ENCODE results near the gene PDE4B.

Gene PDE4B

GRCh38 chr1:66073388-66073787, 280.7 kb downstream of the PDE4B start:
- H3K4me1 ChIP-seq: no peaks in the 10 kb centered on the region
- no peaks in the 10 kb centered on the region for H3K36me3 ChIP-seq
- no peak for DNase-seq
- H3K27me3 ChIP-seq: no peaks in the 10 kb centered on the region
- TF ChIP-seq, protein P1, sequence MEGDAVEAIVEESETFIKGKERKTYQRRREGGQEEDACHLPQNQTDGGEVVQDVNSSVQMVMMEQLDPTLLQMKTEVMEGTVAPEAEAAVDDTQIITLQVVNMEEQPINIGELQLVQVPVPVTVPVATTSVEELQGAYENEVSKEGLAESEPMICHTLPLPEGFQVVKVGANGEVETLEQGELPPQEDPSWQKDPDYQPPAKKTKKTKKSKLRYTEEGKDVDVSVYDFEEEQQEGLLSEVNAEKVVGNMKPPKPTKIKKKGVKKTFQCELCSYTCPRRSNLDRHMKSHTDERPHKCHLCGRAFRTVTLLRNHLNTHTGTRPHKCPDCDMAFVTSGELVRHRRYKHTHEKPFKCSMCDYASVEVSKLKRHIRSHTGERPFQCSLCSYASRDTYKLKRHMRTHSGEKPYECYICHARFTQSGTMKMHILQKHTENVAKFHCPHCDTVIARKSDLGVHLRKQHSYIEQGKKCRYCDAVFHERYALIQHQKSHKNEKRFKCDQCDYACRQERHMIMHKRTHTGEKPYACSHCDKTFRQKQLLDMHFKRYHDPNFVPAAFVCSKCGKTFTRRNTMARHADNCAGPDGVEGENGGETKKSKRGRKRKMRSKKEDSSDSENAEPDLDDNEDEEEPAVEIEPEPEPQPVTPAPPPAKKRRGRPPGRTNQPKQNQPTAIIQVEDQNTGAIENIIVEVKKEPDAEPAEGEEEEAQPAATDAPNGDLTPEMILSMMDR (IDR thresholded peaks at IDR 0.05; ENCODE audit: low read depth, low read length): no peak
- H3K9me3 ChIP-seq: no peaks in the 10 kb centered on the region
- no peak overlapping the region for H3K4me3 ChIP-seq (ENCODE audit: low read depth, low read length)

GRCh38 chr1:66074147-66074546, 281.5 kb downstream of the PDE4B start:
- Histone ChIP-seq H3K4me3 (ENCODE audit: low read depth, low read length) (no peak overlapping the region), H3K4me1 (no peaks in the 10 kb centered on the region), H3K27me3 (no peaks in the 10 kb centered on the region), H3K9me3 (no peaks in the 10 kb centered on the region), H3K36me3 (no peaks in the 10 kb centered on the region)
- no peak for DNase-seq
- TF ChIP-seq, protein P1 (IDR thresholded peaks at IDR 0.05; ENCODE audit: low read depth, low read length): no peak

DNA sequence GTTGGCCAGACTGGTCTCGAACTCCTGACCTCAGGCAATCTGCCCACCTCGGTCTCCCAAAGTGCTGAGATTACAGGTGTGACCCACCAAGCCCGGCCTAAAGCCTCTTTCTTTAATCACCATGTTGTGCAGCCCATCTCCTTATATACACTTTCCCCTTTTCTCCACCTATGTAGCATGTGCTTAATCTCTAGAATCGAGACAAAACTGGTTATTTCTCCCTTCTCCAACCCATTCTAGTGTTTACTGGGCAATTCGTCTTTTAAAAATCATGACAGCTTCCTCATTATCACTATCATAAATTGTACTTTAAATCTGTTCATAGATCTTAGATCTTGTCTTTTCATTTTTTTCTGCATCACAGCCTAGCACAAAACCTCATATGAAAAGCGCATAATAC, 285.7 kb downstream of the PDE4B start:
- Histone ChIP-seq H3K4me1 (no peaks in the 10 kb centered on the region), H3K9me3 (no peaks in the 10 kb centered on the region), H3K4me3 (ENCODE audit: low read depth, low read length) (no peak overlapping the region), H3K27me3 (no peaks in the 10 kb centered on the region), H3K36me3 (no peaks in the 10 kb centered on the region)
- no peak for DNase-seq
- TF ChIP-seq, protein P1 (IDR thresholded peaks at IDR 0.05; ENCODE audit: low read depth, low read length): no peak

DNA sequence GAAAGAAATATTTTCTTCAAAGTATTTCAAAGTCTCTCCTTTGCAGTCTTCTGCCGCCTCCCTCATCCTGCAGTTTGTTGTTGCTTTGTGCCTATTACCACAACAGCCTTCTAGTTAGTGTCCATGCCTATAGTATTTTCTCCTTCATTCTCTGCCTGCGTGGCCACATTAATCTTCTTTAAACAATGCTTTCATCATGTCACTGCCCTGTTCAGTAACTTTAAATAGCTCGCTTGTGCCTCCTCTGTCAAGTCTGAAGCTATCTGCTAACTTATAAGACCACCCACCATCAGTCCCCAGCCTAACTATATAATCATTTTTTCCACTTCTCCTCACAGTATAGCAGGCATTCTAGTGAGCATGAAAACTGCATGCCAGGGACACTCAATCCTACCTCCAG, 290.3 kb downstream of the PDE4B start:
- TF ChIP-seq, protein P1 (IDR thresholded peaks at IDR 0.05; ENCODE audit: low read depth, low read length): no peak
- DNase-seq: no peak
- Histone ChIP-seq H3K9me3 (no peaks in the 10 kb centered on the region), H3K4me3 (ENCODE audit: low read depth, low read length) (no peak overlapping the region), H3K36me3 (no peaks in the 10 kb centered on the region), H3K27me3 (no peaks in the 10 kb centered on the region), H3K4me1 (no peaks in the 10 kb centered on the region)

GRCh38 chr1:66084442-66084841, 291.7 kb downstream of the PDE4B start:
- Histone ChIP-seq H3K4me1 (no peaks in the 10 kb centered on the region), H3K4me3 (ENCODE audit: low read depth, low read length) (no peak overlapping the region), H3K36me3 (no peaks in the 10 kb centered on the region), H3K9me3 (no peaks in the 10 kb centered on the region), H3K27me3 (no peaks in the 10 kb centered on the region)
- DNase-seq: no peak
- TF ChIP-seq, protein P1 (IDR thresholded peaks at IDR 0.05; ENCODE audit: low read depth, low read length): 0 out of 2 replicates have a peak, but pooled peaks have one; percentile 9

DNA sequence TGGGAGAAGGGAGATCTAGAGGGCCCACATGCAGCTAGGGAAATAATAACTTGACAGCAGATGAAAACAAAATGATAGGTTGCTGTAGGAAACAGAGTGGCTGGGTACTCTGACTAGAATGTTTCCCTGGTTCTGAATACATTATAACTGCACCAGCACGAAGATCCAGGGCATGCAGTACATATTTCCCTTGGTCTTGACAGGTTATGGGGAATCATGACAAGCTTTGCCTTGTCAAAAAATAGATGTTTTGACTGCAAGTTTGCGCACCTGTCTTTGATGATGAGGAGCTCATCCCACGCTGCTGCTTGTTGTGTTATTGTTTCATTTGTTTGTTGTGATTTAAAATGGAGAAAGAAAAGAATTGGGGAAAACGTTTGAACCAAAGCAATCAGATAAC, 292.9 kb downstream of the PDE4B start:
- TF ChIP-seq, protein P1 (IDR thresholded peaks at IDR 0.05; ENCODE audit: low read depth, low read length): no peak
- no peaks in the 10 kb centered on the region for H3K27me3 ChIP-seq
- no peaks in the 10 kb centered on the region for H3K36me3 ChIP-seq
- no peak overlapping the region for H3K4me3 ChIP-seq (ENCODE audit: low read depth, low read length)
- no peaks in the 10 kb centered on the region for H3K4me1 ChIP-seq
- no peaks in the 10 kb centered on the region for H3K9me3 ChIP-seq
- DNase-seq: no peak

All from BE2C (cell line).